ENCODE results near the gene IGSF9B. TPM values are rescaled to one million over a fixed set of nuclear protein-coding genes. Genes with fewer than 3 reads are reported as not detected.

IGSF9B gene
- total RNA-seq, 4 donors from 2014 or later, result 2.1 to 5.1 (median 2.8) TPM

DNA sequence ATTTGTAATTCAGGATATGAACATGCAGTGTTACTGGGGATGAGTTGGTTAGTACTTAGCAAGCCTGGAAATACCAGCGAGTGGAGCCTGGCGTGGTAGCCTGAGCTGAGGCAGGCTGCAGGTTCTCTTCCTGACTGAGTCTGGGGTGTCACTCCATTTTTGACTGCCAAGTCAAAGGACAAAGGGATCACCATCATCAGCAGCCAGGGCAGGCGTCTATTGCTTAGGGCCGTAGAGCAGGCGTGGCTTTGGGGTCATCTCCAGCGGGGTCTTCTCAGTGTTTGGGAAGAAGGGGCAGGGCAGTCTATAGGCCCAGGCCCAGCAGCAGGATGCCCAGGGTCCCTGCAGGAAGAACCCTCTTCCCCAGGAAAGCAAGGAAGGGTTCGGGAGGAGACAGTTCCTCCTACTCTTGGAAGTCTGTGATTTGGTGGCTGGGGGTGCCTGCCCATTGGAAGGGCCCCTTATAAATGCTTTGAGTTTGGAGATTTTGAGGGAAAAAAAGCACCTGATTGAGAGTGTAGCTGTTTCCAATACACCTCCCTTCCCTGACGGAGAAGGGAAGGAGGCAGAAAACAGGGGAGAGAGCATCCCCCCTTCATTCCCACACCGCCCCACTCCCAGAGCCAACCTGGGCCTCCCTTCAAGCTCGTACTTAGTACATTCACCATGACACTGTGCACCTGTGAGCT, 60.0 kb downstream of the IGSF9B start:
- no peak for TF ChIP-seq POLR2A (IDR thresholded peaks at IDR 0.05)
- TF ChIP-seq EP300 (IDR thresholded peaks at IDR 0.05), result no peak
- TF ChIP-seq, protein P1, sequence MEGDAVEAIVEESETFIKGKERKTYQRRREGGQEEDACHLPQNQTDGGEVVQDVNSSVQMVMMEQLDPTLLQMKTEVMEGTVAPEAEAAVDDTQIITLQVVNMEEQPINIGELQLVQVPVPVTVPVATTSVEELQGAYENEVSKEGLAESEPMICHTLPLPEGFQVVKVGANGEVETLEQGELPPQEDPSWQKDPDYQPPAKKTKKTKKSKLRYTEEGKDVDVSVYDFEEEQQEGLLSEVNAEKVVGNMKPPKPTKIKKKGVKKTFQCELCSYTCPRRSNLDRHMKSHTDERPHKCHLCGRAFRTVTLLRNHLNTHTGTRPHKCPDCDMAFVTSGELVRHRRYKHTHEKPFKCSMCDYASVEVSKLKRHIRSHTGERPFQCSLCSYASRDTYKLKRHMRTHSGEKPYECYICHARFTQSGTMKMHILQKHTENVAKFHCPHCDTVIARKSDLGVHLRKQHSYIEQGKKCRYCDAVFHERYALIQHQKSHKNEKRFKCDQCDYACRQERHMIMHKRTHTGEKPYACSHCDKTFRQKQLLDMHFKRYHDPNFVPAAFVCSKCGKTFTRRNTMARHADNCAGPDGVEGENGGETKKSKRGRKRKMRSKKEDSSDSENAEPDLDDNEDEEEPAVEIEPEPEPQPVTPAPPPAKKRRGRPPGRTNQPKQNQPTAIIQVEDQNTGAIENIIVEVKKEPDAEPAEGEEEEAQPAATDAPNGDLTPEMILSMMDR (IDR thresholded peaks at IDR 0.05), result no peak
- Histone ChIP-seq H3K27me3 (no peaks in the 10 kb centered on the region), H3K27ac (no peak overlapping the region), H3K36me3 (peaks cover 0 to 22% (median 0%) of the 10 kb centered on the region in 3 donors), H3K4me1 (no peaks in the 10 kb centered on the region), H3K9me3 (no peaks in the 10 kb centered on the region), H3K4me3 (no peak overlapping the region)
- 90% methylated on average over 8 to 10 of the region's 10 CpGs for WGBS, 2 donors
- DNase-seq (ENCODE audit: low spot score in 2 of 2), result no peak

DNA sequence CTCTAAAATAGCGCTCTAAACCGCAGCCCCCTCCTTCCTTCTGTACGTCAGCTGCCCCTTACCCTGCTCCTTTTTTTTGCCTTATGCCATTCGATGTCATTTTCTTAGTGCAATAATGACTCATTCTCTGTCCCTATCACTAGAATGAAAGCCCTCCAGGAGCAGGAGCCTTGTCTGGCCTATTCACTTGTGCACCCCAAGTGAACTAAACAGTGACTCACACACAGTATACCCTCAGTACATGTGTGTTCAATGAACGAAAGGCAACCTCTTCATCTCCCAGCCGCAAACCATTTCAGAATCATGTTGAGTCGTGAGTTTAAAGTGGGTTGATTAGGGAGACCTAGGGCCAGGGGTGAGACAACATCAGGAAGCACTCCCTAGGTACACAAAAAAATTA, 60.7 kb downstream of the IGSF9B start:
- no peaks in the 10 kb centered on the region for H3K4me1 ChIP-seq
- TF ChIP-seq, protein P1 (IDR thresholded peaks at IDR 0.05), result no peak
- no peak for TF ChIP-seq EP300 (IDR thresholded peaks at IDR 0.05)
- no peak for TF ChIP-seq POLR2A (IDR thresholded peaks at IDR 0.05)
- no peak overlapping the region for H3K4me3 ChIP-seq
- H3K36me3 ChIP-seq, result peaks cover 0 to 22% (median 0%) of the 10 kb centered on the region in 3 donors
- DNase-seq (ENCODE audit: low spot score in 2 of 2), result no peak
- WGBS, 2 donors, result 65 to 71% methylated on average over 7 of the region's 7 CpGs
- no peak overlapping the region for H3K27ac ChIP-seq
- H3K27me3 ChIP-seq, result no peaks in the 10 kb centered on the region
- no peaks in the 10 kb centered on the region for H3K9me3 ChIP-seq

DNA sequence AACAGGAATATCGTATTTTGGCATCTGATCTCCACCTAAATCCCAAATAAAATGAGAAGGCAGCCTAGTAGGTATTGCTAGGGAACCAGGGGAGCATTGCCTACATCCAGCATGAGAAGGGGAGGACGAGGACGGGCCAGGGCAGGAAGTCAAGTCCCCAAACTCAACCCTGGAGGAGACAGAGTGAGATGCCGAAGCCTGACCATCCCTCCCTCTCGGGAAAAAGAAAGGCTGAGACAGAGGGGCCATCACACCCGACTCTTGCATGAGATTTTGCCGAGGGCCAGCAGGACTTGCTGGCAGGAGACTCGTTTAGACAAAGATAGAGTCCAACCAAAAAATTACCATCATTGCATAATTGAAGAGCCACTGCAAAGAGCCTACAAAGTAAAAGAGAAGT, 61.2 kb downstream of the IGSF9B start:
- Histone ChIP-seq H3K27me3 (no peaks in the 10 kb centered on the region), H3K27ac (no peak overlapping the region), H3K36me3 (peaks cover 0 to 22% (median 0%) of the 10 kb centered on the region in 3 donors), H3K4me3 (no peak overlapping the region), H3K4me1 (no peaks in the 10 kb centered on the region), H3K9me3 (no peaks in the 10 kb centered on the region)
- no peak for DNase-seq (ENCODE audit: low spot score in 2 of 2)
- TF ChIP-seq EP300 (IDR thresholded peaks at IDR 0.05) (no peak), POLR2A (IDR thresholded peaks at IDR 0.05) (no peak)
- TF ChIP-seq, protein P1 (IDR thresholded peaks at IDR 0.05), result no peak
- 54 to 55% methylated on average over 8 of the region's 8 CpGs for WGBS, 2 donors

DNA sequence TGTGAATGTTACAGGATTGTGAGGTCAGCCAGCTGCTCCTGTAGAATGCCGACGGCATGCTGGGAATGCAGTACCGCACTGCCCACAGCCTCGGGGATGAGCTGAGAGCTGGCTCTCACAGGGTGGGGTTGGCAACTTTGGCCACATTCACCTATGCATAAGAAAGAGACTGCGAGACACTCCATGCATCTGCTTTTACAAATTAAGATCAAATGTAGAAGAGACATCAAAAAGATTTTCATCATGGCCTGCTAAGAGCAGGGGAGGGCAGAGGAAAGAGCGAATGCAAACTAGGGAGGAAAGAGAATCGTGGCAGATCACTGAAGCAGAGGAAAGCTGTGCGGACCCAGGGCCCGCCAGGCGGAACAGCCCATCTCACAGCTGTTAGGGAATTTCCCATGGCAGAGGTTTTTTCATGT, 61.7 kb downstream of the IGSF9B start:
- H3K36me3 ChIP-seq, result peaks cover 0 to 17% (median 0%) of the 10 kb centered on the region in 3 donors
- WGBS, 2 donors, result 39 to 41% methylated on average over 10 of the region's 10 CpGs
- TF ChIP-seq POLR2A (IDR thresholded peaks at IDR 0.05), result no peak
- TF ChIP-seq, protein P1 (IDR thresholded peaks at IDR 0.05), result no peak
- TF ChIP-seq EP300 (IDR thresholded peaks at IDR 0.05), result no peak
- no peaks in the 10 kb centered on the region for H3K27me3 ChIP-seq
- no peak overlapping the region for H3K27ac ChIP-seq
- no peaks in the 10 kb centered on the region for H3K9me3 ChIP-seq
- H3K4me3 ChIP-seq, result no peak overlapping the region
- H3K4me1 ChIP-seq, result no peaks in the 10 kb centered on the region
- DNase-seq (ENCODE audit: low spot score in 2 of 2), result no peak

DNA sequence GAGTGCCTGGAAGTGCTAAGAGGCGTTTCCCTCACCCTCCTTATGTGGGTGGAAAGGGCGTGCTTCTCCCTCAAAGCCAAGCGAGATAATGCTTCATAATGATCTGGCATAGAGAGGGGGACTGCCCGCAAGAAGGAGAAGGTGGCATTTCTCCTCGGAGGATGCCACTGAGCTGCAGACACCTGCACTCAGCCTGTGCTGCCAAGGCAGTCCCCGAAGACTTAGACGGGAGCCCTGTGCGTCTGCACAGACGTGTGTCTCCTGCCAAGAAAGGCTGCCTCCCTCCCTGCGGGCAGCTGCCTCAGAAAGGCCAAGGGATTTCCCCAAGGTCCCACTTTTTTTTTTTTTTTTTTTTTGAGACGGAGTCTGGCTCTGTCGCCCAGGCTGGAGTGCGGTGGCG, 63.4 kb downstream of the IGSF9B start:
- H3K36me3 ChIP-seq, result peaks cover 0 to under 1% (median 0%) of the 10 kb centered on the region in 3 donors
- TF ChIP-seq POLR2A (IDR thresholded peaks at IDR 0.05) (no peak), EP300 (IDR thresholded peaks at IDR 0.05) (no peak)
- TF ChIP-seq, protein P1 (IDR thresholded peaks at IDR 0.05), result no peak
- no peak for DNase-seq (ENCODE audit: low spot score in 2 of 2)
- H3K27ac ChIP-seq, result no peak overlapping the region
- H3K4me3 ChIP-seq, result no peak overlapping the region
- H3K27me3 ChIP-seq, result no peaks in the 10 kb centered on the region
- H3K9me3 ChIP-seq, result no peaks in the 10 kb centered on the region
- no peaks in the 10 kb centered on the region for H3K4me1 ChIP-seq
- 79 to 86% methylated on average over 13 to 14 of the region's 14 CpGs for WGBS, 2 donors
